Hepatocyte (in vitro differentiated cells): Measurements from ENCODE around the gene UBE2D2. TPM values are rescaled to one million over a fixed set of nuclear protein-coding genes. Genes with fewer than 3 reads are reported as not detected.

Experiments
- DNase-seq: peaks from one replicate; pipeline ENCODE4 v3.0.0-alpha.2; 2016; ENCODE audit warnings: low spot score
- H2AFZ ChIP-seq: fragments of 200-600 bp; sonication (generic); 2 replicates; pipeline ENCODE4 v1.6.0; 2016; ENCODE audit warnings: antibody characterized with exemption, mild to moderate bottlenecking
- H3K27ac ChIP-seq: fragments of 200-600 bp; sonication (generic); 2 replicates; pipeline ENCODE4 v1.5.1; 2016; ENCODE audit warnings: mild to moderate bottlenecking
- H3K27me3 ChIP-seq: fragments of 200-600 bp; sonication (generic); 2 replicates; pipeline ENCODE4 v1.6.1; 2016
- H3K36me3 ChIP-seq: fragments of 200-600 bp; sonication (generic); replicated peaks from 2 replicates; pipeline ENCODE4 v1.5.1; 2016; ENCODE audit warnings: low read depth; ENCODE audit not compliant: insufficient read depth
- H3K4me1 ChIP-seq: fragments of 200-600 bp; sonication (generic); 2 replicates; pipeline ENCODE4 v1.5.1; 2016; ENCODE audit warnings: mild to moderate bottlenecking, moderate library complexity; ENCODE audit not compliant: insufficient read depth
- H3K4me2 ChIP-seq: fragments of 200-600 bp; sonication (generic); 2 replicates; pipeline ENCODE4 v1.6.0; 2016
- H3K4me3 ChIP-seq: fragments of 200-600 bp; sonication (generic); 2 replicates; pipeline ENCODE4 v1.5.1; 2016; ENCODE audit warnings: mild to moderate bottlenecking
- H3K79me2 ChIP-seq: fragments of 200-600 bp; sonication (generic); 2 replicates; pipeline ENCODE4 v1.6.0; 2017; ENCODE audit warnings: mild to moderate bottlenecking
- H3K9me2 ChIP-seq: fragments of 200-600 bp; sonication (generic); replicated peaks from 2 replicates; pipeline ENCODE4 v1.6.0; 2017; ENCODE audit warnings: mild to moderate bottlenecking; ENCODE audit not compliant: insufficient read depth
- H3K9me3 ChIP-seq: fragments of 200-600 bp; sonication (generic); 2 replicates; pipeline ENCODE4 v1.5.1; 2016; ENCODE audit warnings: low read depth, mild to moderate bottlenecking
- H4K20me1 ChIP-seq: fragments of 200-600 bp; sonication (generic); 2 replicates; pipeline ENCODE4 v1.6.0; 2016; ENCODE audit warnings: mild to moderate bottlenecking; ENCODE audit not compliant: insufficient read depth, poor library complexity, severe bottlenecking
- EZH2 ChIP-seq: fragments of 200-600 bp; sonication (generic); IDR thresholded peaks from 2 replicates; pipeline ENCODE4 v1.6.1; 2016; ENCODE audit warnings: antibody characterized with exemption, mild to moderate bottlenecking, borderline replicate concordance
- EZH2phosphoT487 ChIP-seq: fragments of 200-600 bp; sonication (generic); IDR thresholded peaks from one replicate; pipeline ENCODE4 v1.6.1; 2018; ENCODE audit warnings: antibody characterized with exemption, mild to moderate bottlenecking, low read depth, moderate library complexity; ENCODE audit not compliant: unreplicated experiment, severe bottlenecking
- WGBS: methylation state at CpG from one replicate; pipeline ENCODE4 v1.1.6; 2016; ENCODE audit warnings: low lambda C conversion rate; ENCODE audit errors: missing lambda C conversion rate; 5-methylcytosine and 5-hydroxymethylcytosine counted together
- polyA plus RNA-seq: library from polyadenylated mRNA; unstranded; fragments of >200 nt; fragmentation: Nextera tagmentation; extraction: Ambion mirVana; gene quantifications from 2 replicates; pipeline ENCODE4 v1.2.1, GENCODE V29; 2016
- small RNA-seq: library from RNA; depleted of rRNA; stranded (forward); fragments of <200 nt; gene quantifications from one replicate; pipeline ENCODE3, GENCODE V24; 2014
- total RNA-seq: library from RNA; depleted of rRNA; stranded (reverse); fragments of >200 nt; gene quantifications from 2 replicates; pipeline ENCODE4 v1.2.3, GENCODE V29; 2014
- TF ChIP-seq, protein P1 (sequence below): fragments of 200-600 bp; sonication (generic); IDR thresholded peaks from 2 replicates; pipeline ENCODE4 v1.5.1; 2016; ENCODE audit warnings: antibody characterized with exemption, mild to moderate bottlenecking; ENCODE audit not compliant: poor library complexity

The UBE2D2 gene
- total and polyA plus RNA-seq, 2 experiments from 2014 or later: 85.9 to 182 TPM

DNA sequence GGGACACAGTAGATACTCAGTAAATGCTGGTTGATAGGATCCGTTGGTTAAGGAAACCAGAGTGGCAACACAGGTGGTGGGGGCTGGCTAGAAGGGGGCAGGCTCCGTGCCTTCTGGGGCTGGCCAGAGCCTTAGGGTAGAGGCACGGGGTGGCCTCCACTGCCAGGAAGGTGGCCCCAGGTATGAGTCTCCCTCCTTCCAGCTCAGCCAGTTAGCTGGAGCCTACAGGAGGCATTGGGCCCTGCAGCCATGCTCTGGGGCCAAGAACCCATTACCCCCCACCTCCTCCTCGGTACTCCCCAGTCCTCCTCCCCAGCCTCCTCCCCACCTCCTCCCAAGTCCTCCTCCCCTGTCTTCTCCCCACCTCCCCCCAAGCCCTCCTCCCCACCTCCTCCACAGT is 114.7 kb downstream of the UBE2D2 start:
- Histone ChIP-seq H3K4me1 (peaks cover 7% of the 10 kb centered on the region), H3K79me2 (peaks cover 73% of the 10 kb centered on the region), H3K27me3 (no peaks in the 10 kb centered on the region), H3K4me2 (no peak overlapping the region), H3K9me3 (no peaks in the 10 kb centered on the region), H3K9me2 (no peaks in the 10 kb centered on the region), H3K4me3 (no peak overlapping the region), H4K20me1 (peaks cover 92% of the 10 kb centered on the region), H2AFZ (no peak overlapping the region), H3K27ac (no peak overlapping the region), H3K36me3 (no peaks in the 10 kb centered on the region)
- DNase-seq: no peak
- 92% methylated on average over 2 of the region's 4 CpGs for WGBS
- TF ChIP-seq EZH2 (no peak), EZH2phosphoT487 (no peak)
- TF ChIP-seq, protein P1, sequence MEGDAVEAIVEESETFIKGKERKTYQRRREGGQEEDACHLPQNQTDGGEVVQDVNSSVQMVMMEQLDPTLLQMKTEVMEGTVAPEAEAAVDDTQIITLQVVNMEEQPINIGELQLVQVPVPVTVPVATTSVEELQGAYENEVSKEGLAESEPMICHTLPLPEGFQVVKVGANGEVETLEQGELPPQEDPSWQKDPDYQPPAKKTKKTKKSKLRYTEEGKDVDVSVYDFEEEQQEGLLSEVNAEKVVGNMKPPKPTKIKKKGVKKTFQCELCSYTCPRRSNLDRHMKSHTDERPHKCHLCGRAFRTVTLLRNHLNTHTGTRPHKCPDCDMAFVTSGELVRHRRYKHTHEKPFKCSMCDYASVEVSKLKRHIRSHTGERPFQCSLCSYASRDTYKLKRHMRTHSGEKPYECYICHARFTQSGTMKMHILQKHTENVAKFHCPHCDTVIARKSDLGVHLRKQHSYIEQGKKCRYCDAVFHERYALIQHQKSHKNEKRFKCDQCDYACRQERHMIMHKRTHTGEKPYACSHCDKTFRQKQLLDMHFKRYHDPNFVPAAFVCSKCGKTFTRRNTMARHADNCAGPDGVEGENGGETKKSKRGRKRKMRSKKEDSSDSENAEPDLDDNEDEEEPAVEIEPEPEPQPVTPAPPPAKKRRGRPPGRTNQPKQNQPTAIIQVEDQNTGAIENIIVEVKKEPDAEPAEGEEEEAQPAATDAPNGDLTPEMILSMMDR: no peak

DNA sequence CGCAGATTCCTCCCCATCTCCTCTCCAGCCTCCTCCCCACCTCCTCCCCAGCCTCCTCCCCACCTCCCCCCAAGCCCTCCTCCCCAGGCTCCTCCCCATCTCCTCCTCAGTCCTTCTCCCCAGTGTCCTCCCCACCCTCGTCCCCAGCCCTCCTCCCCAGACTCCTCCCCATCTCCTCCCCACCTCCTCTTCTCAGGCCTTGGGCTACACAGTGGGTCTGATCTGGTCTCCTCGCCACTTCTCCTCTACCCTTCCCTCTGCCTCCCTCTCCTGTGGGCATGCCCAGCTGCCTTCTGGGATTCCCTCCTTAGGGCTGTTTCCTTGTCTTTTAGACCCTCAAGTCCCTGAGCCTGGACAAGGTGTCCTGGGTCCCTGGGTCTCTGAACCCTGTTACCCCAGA is 115.3 kb downstream of the UBE2D2 start:
- Histone ChIP-seq H3K27ac (no peak overlapping the region), H3K36me3 (no peaks in the 10 kb centered on the region), H2AFZ (no peak overlapping the region), H3K9me3 (no peaks in the 10 kb centered on the region), H3K9me2 (no peaks in the 10 kb centered on the region), H3K27me3 (no peaks in the 10 kb centered on the region), H3K4me2 (no peak overlapping the region), H3K79me2 (peaks cover 68% of the 10 kb centered on the region), H3K4me1 (peaks cover 3% of the 10 kb centered on the region), H3K4me3 (no peak overlapping the region), H4K20me1 (peaks cover 86% of the 10 kb centered on the region)
- DNase-seq: no peak
- 100% methylated on average over 1 of the region's 3 CpGs for WGBS
- TF ChIP-seq EZH2 (no peak), EZH2phosphoT487 (no peak)
- TF ChIP-seq, protein P1: no peak

DNA sequence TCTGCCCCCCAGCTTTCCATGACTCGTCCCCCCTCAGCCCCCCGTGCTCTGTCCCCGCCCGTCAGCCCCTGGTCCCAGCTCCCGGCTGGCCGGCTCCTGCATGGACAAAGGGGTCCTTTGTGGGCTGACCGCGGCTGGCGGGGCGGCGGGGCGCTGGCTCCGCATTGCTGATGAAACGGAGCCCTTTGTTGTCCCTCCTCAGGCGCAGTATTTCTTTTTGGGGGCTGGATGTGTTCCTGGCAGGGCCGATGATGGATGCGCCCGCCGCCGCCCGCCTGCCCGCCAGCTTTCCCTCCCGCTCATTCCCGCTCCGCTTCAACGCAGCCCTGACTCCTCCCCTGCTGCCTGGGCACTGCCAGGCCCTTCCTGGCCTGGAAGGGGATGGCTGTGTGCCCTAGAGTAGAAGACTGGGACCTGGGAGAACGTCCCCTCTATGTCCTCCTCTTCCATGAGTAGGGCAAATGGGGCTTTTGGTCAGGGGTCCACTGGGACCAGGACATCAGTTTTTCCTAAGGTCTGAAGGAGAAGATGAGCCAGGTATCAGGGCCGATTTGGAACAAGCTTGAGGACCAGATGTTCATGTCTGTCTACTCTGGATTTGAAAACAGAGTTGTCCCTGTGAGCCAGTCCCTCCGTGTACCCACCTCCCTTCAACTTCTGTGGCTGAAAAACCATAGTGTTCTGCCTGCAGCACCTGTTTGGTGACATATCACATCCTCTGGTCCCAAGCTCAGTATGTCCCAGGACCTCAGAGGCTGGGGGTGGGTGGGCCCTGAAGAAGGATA is 116.0 kb downstream of the UBE2D2 start:
- TF ChIP-seq EZH2: no peak
- no peak for TF ChIP-seq EZH2phosphoT487
- TF ChIP-seq, protein P1: no peak
- Histone ChIP-seq H3K9me2 (no peaks in the 10 kb centered on the region), H3K79me2 (peaks cover 65% of the 10 kb centered on the region), H3K4me2 (no peak overlapping the region), H4K20me1 (peaks cover 79% of the 10 kb centered on the region), H3K4me1 (no peaks in the 10 kb centered on the region), H2AFZ (no peak overlapping the region), H3K36me3 (no peaks in the 10 kb centered on the region), H3K4me3 (no peak overlapping the region), H3K9me3 (no peaks in the 10 kb centered on the region), H3K27me3 (no peaks in the 10 kb centered on the region), H3K27ac (no peak overlapping the region)
- no peak for DNase-seq
- WGBS: 90% methylated on average over 20 of the region's 29 CpGs

Small RNAs within 50 kb of the gene (small RNA-seq; reads per million reads assigned to genes)
- gene RF00019: not detected

Other genes starting within 250 kb of the UBE2D2 start
- 62.1 and 65.3 TPM in 2 replicates for gene PAIP2, start 219.5 kb upstream of the UBE2D2 start, total RNA-seq
- 77.5 and 86.3 TPM in 2 replicates for gene PAIP2, start 219.5 kb upstream of the UBE2D2 start, polyA plus RNA-seq
- 13.4 and 19.6 TPM in 2 replicates for gene SLC23A1, start 178.0 kb upstream of the UBE2D2 start, total RNA-seq
- 3.0 and 3.3 TPM in 2 replicates for gene SLC23A1, start 178.0 kb upstream of the UBE2D2 start, polyA plus RNA-seq
- gene MZB1, start 171.4 kb upstream of the UBE2D2 start, total RNA-seq: not detected in 2 replicates
- gene MZB1, start 171.4 kb upstream of the UBE2D2 start, polyA plus RNA-seq: 0.30 TPM in 1 of 2 replicates, not detected in the other
- 0.63 and 0.68 TPM in 2 replicates for gene PROB1, start 166.2 kb upstream of the UBE2D2 start, total RNA-seq
- 0.10 TPM in 1 of 2 replicates, not detected in the other for gene PROB1, start 166.2 kb upstream of the UBE2D2 start, polyA plus RNA-seq
- gene SPATA24, start 157.2 kb upstream of the UBE2D2 start, total RNA-seq: 2.6 and 6.3 TPM in 2 replicates
- gene SPATA24, start 157.2 kb upstream of the UBE2D2 start, polyA plus RNA-seq: 5.5 and 9.8 TPM in 2 replicates
- 10.6 and 11.5 TPM in 2 replicates for gene DNAJC18, start 121.8 kb upstream of the UBE2D2 start, total RNA-seq
- 13.6 and 14.4 TPM in 2 replicates for gene DNAJC18, start 121.8 kb upstream of the UBE2D2 start, polyA plus RNA-seq
- gene ECSCR, start 98.6 kb upstream of the UBE2D2 start, total RNA-seq: 0.27 and 2.2 TPM in 2 replicates
- gene ECSCR, start 98.6 kb upstream of the UBE2D2 start, polyA plus RNA-seq: 0.42 and 1.3 TPM in 2 replicates
- not detected in 2 replicates for gene SMIM33, start 90.3 kb upstream of the UBE2D2 start, total RNA-seq
- not detected in 2 replicates for gene SMIM33, start 90.3 kb upstream of the UBE2D2 start, polyA plus RNA-seq
- 7.7 and 12.6 TPM in 2 replicates for gene STING1, start 78.6 kb upstream of the UBE2D2 start, total RNA-seq
- gene STING1, start 78.6 kb upstream of the UBE2D2 start, polyA plus RNA-seq: 17.0 and 23.9 TPM in 2 replicates
- gene CXXC5, start 87.0 kb downstream of the UBE2D2 start, total RNA-seq: 90.9 and 110 TPM in 2 replicates
- 98.7 and 106 TPM in 2 replicates for gene CXXC5, start 87.0 kb downstream of the UBE2D2 start, polyA plus RNA-seq
- gene PSD2, start 234.5 kb downstream of the UBE2D2 start, total RNA-seq: not detected in 2 replicates
- 0.54 TPM in 1 of 2 replicates, not detected in the other for gene PSD2, start 234.5 kb downstream of the UBE2D2 start, polyA plus RNA-seq